Smooth muscle cell (in vitro differentiated cells): Measurements from ENCODE around the gene KRTCAP2. TPM values are rescaled to one million over a fixed set of nuclear protein-coding genes. Genes with fewer than 3 reads are reported as not detected.
"Not testable (repeated sequence)": the region's sequence is repeated elsewhere in the genome, so short reads cannot be mapped to it uniquely, and the experiment has no call there.

ENCODE experiments used
- DNase-seq: peaks from one replicate; lab custom pipeline; 2025; ENCODE audit not compliant: unreplicated experiment; lab: John Stamatoyannopoulos, UW
- H2AFZ ChIP-seq: fragments of 200-600 bp; sonication (generic); 2 replicates; pipeline ENCODE4 v1.6.0; 2016; ENCODE audit warnings: antibody characterized with exemption, low read depth, mild to moderate bottlenecking
- H3F3A ChIP-seq: fragments of 200-600 bp; sonication (generic); 2 replicates; pipeline ENCODE4 v1.6.0; 2017; ENCODE audit warnings: antibody characterized with exemption, low read depth
- H3K27ac ChIP-seq: fragments of 200-600 bp; sonication (generic); 2 replicates; pipeline ENCODE4 v1.5.1; 2016; ENCODE audit warnings: low read depth, mild to moderate bottlenecking
- H3K27me3 ChIP-seq: fragments of 200-600 bp; sonication (generic); 2 replicates; pipeline ENCODE4 v1.6.1; 2016; ENCODE audit warnings: low read depth, mild to moderate bottlenecking
- H3K36me3 ChIP-seq: fragments of 200-600 bp; sonication (generic); 2 replicates; pipeline ENCODE4 v1.5.1; 2016; ENCODE audit warnings: low read depth
- H3K4me1 ChIP-seq: fragments of 200-600 bp; sonication (generic); 2 replicates; pipeline ENCODE4 v1.5.1; 2016; ENCODE audit warnings: low read depth
- H3K4me2 ChIP-seq: fragments of 200-600 bp; sonication (generic); 2 replicates; pipeline ENCODE4 v1.6.0; 2016; ENCODE audit warnings: mild to moderate bottlenecking
- H3K4me3 ChIP-seq: fragments of 200-600 bp; sonication (generic); 2 replicates; pipeline ENCODE4 v1.5.1; 2016; ENCODE audit warnings: mild to moderate bottlenecking
- H3K79me2 ChIP-seq: fragments of 200-600 bp; sonication (generic); 2 replicates; pipeline ENCODE4 v1.6.0; 2016; ENCODE audit warnings: low read depth, mild to moderate bottlenecking
- H3K9ac ChIP-seq: fragments of 200-600 bp; sonication (generic); 2 replicates; pipeline ENCODE4 v1.6.0; 2016; ENCODE audit warnings: low read depth
- H3K9me3 ChIP-seq: fragments of 200-600 bp; sonication (generic); replicated peaks from 2 replicates; pipeline ENCODE4 v1.5.1; 2016; ENCODE audit warnings: low read depth
- H4K20me1 ChIP-seq: fragments of 200-600 bp; sonication (generic); 2 replicates; pipeline ENCODE4 v1.6.0; 2016; ENCODE audit warnings: low read depth
- CTCF ChIP-seq: fragments of 200-600 bp; sonication (generic); IDR thresholded peaks from 2 replicates; pipeline ENCODE4 v1.5.1; 2017; ENCODE audit warnings: borderline replicate concordance, mild to moderate bottlenecking, antibody characterized with exemption; ENCODE audit not compliant: insufficient read depth, poor library complexity, severe bottlenecking
- WGBS: methylation state at CpG from one replicate; pipeline ENCODE4 v1.1.7; 2016; ENCODE audit warnings: low lambda C conversion rate; 5-methylcytosine and 5-hydroxymethylcytosine counted together
- polyA plus RNA-seq: library from polyadenylated mRNA; unstranded; fragments of >200 nt; fragmentation: Nextera tagmentation; extraction: Ambion mirVana; gene quantifications from 2 replicates; pipeline ENCODE4 v1.2.1, GENCODE V29; 2016
- total RNA-seq: library from RNA; depleted of rRNA; stranded (reverse); fragments of >200 nt; gene quantifications from 2 replicates; pipeline ENCODE4 v1.2.3, GENCODE V29; 2014

Gene KRTCAP2
- total and polyA plus RNA-seq, 2 experiments from 2014 or later: 283 to 607 TPM

DNA sequence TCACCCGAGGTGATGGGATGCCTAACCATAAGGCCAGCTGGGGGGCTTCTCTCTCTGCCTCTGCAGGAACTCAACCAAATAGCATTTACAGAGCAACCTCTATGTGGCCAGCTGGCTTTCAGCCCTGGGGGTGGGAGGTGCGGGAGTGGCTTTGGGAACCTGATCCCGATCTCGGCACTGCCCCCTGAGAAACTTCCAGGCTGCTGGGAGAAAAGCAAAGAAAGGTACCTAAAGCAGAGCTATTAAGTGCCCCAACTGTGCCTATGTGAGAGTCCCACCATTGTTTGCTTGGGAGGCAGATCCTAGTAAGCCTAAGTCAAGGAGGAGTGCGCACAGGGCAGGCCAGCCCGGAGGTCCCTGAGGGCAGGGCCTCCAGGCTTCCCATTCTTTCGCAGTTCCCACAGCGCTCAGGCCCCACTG lies 7.0 kb downstream of the KRTCAP2 start:
- no peak overlapping the region for H3K9ac ChIP-seq
- no peaks in the 10 kb centered on the region for H3K9me3 ChIP-seq
- H3K4me3 ChIP-seq: no peak overlapping the region
- H2AFZ ChIP-seq: no peak overlapping the region
- no peak overlapping the region for H3K27ac ChIP-seq
- 64% methylated on average over 8 of the region's 8 CpGs for WGBS
- TF ChIP-seq CTCF: no peak
- no peaks in the 10 kb centered on the region for H4K20me1 ChIP-seq
- H3K36me3 ChIP-seq: no peaks in the 10 kb centered on the region
- H3K4me1 ChIP-seq: peaks cover 8% of the 10 kb centered on the region
- no peaks in the 10 kb centered on the region for H3K27me3 ChIP-seq
- H3K79me2 ChIP-seq: peaks cover 4% of the 10 kb centered on the region
- no peaks in the 10 kb centered on the region for H3F3A ChIP-seq
- no peak for DNase-seq
- H3K4me2 ChIP-seq: no peak overlapping the region

- H3K4me1 ChIP-seq, H3F3A ChIP-seq, H3K27ac ChIP-seq, H2AFZ ChIP-seq, H3K4me3 ChIP-seq, H3K9me3 ChIP-seq, H3K79me2 ChIP-seq, H3K4me2 ChIP-seq, H3K36me3 ChIP-seq, H4K20me1 ChIP-seq, DNase-seq, H3K9ac ChIP-seq, H3K27me3 ChIP-seq: not testable (repeated sequence)
- 94% methylated on average over 11 of the region's 11 CpGs for WGBS
Measured at GRCh38 chr1:155164625-155165024, 8.5 kb downstream of the KRTCAP2 start.

- not testable (repeated sequence) for H3F3A ChIP-seq, H3K36me3 ChIP-seq, H3K4me1 ChIP-seq, H3K9me3 ChIP-seq, H3K79me2 ChIP-seq, H2AFZ ChIP-seq, DNase-seq, H3K27ac ChIP-seq, H3K27me3 ChIP-seq, H4K20me1 ChIP-seq, H3K4me2 ChIP-seq, H3K9ac ChIP-seq, H3K4me3 ChIP-seq
- 96% methylated on average over 4 of the region's 4 CpGs for WGBS
Measured at GRCh38 chr1:155163785-155164184, 9.3 kb downstream of the KRTCAP2 start.

DNA sequence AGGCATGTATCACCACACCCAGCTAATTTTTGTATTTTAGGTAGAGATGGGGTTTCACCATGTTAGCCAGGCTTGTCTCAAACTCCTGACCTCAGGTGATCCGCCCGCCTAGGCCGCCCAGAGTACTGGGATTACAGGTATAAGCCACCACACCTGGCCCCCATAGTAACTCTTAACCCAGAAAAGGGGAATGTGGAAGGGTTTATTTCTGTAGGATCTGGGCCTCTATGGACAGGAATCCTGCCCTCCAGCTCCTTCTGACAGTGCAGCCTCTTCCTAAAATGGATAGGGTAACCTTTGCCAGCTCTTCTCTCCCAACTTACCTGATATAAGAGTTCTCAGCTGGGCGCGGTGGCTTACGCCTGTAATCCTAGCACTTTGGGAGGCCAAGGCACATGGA lies 10.5 kb downstream of the KRTCAP2 start:
- WGBS: 99% methylated on average over 6 of the region's 6 CpGs
- H3K4me3 ChIP-seq, H3K9me3 ChIP-seq, DNase-seq, H3K4me2 ChIP-seq, H3K27ac ChIP-seq, H2AFZ ChIP-seq, H4K20me1 ChIP-seq, H3K79me2 ChIP-seq, H3K4me1 ChIP-seq, H3K27me3 ChIP-seq, H3K9ac ChIP-seq, H3F3A ChIP-seq, H3K36me3 ChIP-seq: not testable (repeated sequence)

- TF ChIP-seq CTCF: no peak
- Histone ChIP-seq H3K4me2 (no peak overlapping the region), H2AFZ (no peak overlapping the region), H3K27me3 (no peaks in the 10 kb centered on the region), H3K27ac (no peak overlapping the region), H3K79me2 (no peaks in the 10 kb centered on the region), H3K9me3 (no peaks in the 10 kb centered on the region), H3K36me3 (no peaks in the 10 kb centered on the region), H3K9ac (no peak overlapping the region), H4K20me1 (no peaks in the 10 kb centered on the region), H3K4me1 (no peaks in the 10 kb centered on the region), H3F3A (no peaks in the 10 kb centered on the region), H3K4me3 (no peak overlapping the region)
- WGBS: 96% methylated on average over 8 of the region's 8 CpGs
- no peak for DNase-seq
Measured at GRCh38 chr1:155160128-155160527, 13.0 kb downstream of the KRTCAP2 start.
